ENCODE results near the gene SIPA1. TPM values are rescaled to one million over a fixed set of nuclear protein-coding genes. Genes with fewer than 3 reads are reported as not detected.

SIPA1 gene
- total and polyA plus RNA-seq, 2 of the 13 experiments (the other 11 are each of a cell fraction or from before 2014, with no cell fraction given), result 5.8 to 7.7 TPM

GRCh38 chr11:65645710-65646109 lies 7.8 kb downstream of the SIPA1 start:
- Histone ChIP-seq H3K27ac (ENCODE audit: extremely low read length, insufficient read depth, low read length) (no peak overlapping the region), H3K36me3 (replicated peaks in 1 of 2; ENCODE audit: control insufficient read depth in 1 of 2, insufficient read depth in 2 of 2, low read length in 2 of 2) (no peaks in the 10 kb centered on the region), H3K79me2 (ENCODE audit: insufficient read depth, low read length) (no peaks in the 10 kb centered on the region), H4K20me1 (ENCODE audit: insufficient read depth, low read length) (no peaks in the 10 kb centered on the region), H3K9me3 (ENCODE audit: low read length) (no peaks in the 10 kb centered on the region), H3K27me3 (ENCODE audit: control insufficient read depth in 1 of 2, insufficient read depth in 2 of 2, low read length in 2 of 2) (no peaks in the 10 kb centered on the region), H3K4me2 (ENCODE audit: low read depth, low read length) (no peak overlapping the region), H3K4me1 (ENCODE audit: insufficient read depth, low read length) (peaks cover 18% of the 10 kb centered on the region), H3K4me3 (replicated peaks in 1 of 3; ENCODE audit: insufficient read depth in 1 of 3, low read depth in 2 of 3, low read length in 3 of 3) (no peak overlapping the region), H2AFZ (ENCODE audit: low read length) (no peak overlapping the region), H3K9ac (ENCODE audit: insufficient read depth, low read depth, low read length) (no peak overlapping the region)
- POLR2A ChIA-PET, result interaction anchor here (1.2 kb wide), 1 partner anchor 17 kb away, joined by 3 read pairs; the partner anchor contains the start of gene RELA
- intact Hi-C loops (cut with micrococcal nuclease; ENCODE audit: unreplicated experiment), result no loop called here
- CTCF ChIA-PET (ENCODE audit: low intra/inter-chr PET ratio, low total read pairs), result no interaction called here
- no TSS peak for BruUV-seq (replicated peaks)
- WGBS (ENCODE audit: low lambda C conversion rate), result 69% methylated on average over 7 of the region's 10 CpGs
- ATAC-seq, result no peak
- in situ Hi-C loops (cut with HindIII; ENCODE audit: extremely low pct_ligation_motif_present, low pct_unique_long_range_greater_than_20kb), result no loop called here
- no peak for DNase-seq (ENCODE audit: low spot score)
- FAIRE-seq, result no peak
- TF ChIP-seq ZNF12 (CRISPR knock-in tag; IDR thresholded peaks at IDR 0.05) (no peak), ZNF512B (CRISPR knock-in tag; IDR thresholded peaks at IDR 0.05; ENCODE audit: borderline replicate concordance) (no peak), PRPF4 (IDR thresholded peaks at IDR 0.05; ENCODE audit: low read depth, low read length, poor library complexity, severe bottlenecking) (no peak), TAF1 (CRISPR knock-in tag; IDR thresholded peaks at IDR 0.05) (no peak), HNF1B (CRISPR knock-in tag; IDR thresholded peaks at IDR 0.05) (no peak), SIN3A (IDR thresholded peaks at IDR 0.05; ENCODE audit: borderline replicate concordance, low read depth, low read length) (no peak), HMG20B (CRISPR knock-in tag; conservative IDR thresholded peaks at IDR 0.05) (no peak), EZH2 (conservative IDR thresholded peaks at IDR 0.05; ENCODE audit: low read depth, low read length) (no peak), ZFP36L2 (CRISPR knock-in tag; IDR thresholded peaks at IDR 0.05) (no peak), EEA1 (CRISPR knock-in tag; IDR thresholded peaks at IDR 0.05; ENCODE audit: borderline replicate concordance) (no peak), ZNF563 (CRISPR knock-in tag; IDR thresholded peaks at IDR 0.05) (no peak), ZNF780A (CRISPR knock-in tag; IDR thresholded peaks at IDR 0.05) (no peak), FOXP1 (IDR thresholded peaks at IDR 0.05) (no peak), FOXP1 (CRISPR knock-in tag; IDR thresholded peaks at IDR 0.05) (no peak), NR1H2 (CRISPR knock-in tag; IDR thresholded peaks at IDR 0.05; ENCODE audit: borderline replicate concordance, low read depth) (no peak), SOX13 (IDR thresholded peaks at IDR 0.05) (no peak), SOX13 (CRISPR knock-in tag; conservative IDR thresholded peaks at IDR 0.05 in 1 of 2, IDR thresholded peaks at IDR 0.05 in 1 of 2) (no peak), ZNF761 (CRISPR knock-in tag; conservative IDR thresholded peaks at IDR 0.05) (no peak), SNRNP70 (IDR thresholded peaks at IDR 0.05; ENCODE audit: low read depth, low read length) (no peak)
